Subcutaneous adipose tissue (tissue), 4 donors: ENCODE data around the gene DEFB113. TPM values are rescaled to one million over a fixed set of nuclear protein-coding genes. Genes with fewer than 3 reads are reported as not detected.

Source experiments
- total RNA-seq, 4 donors: library from RNA; depleted of rRNA; stranded (reverse); fragments of >200 nt; gene quantifications; one replicate each; pipeline ENCODE4 v1.1.0, GENCODE V29; 2016
- TF ChIP-seq, protein P1 (sequence below): fragments of 450-650 bp; IDR thresholded peaks from one replicate; pipeline ENCODE4 v1.5.1; 2016; ENCODE audit warnings: low read depth, mild to moderate bottlenecking, control low read depth, antibody characterized with exemption, moderate library complexity

The DEFB113 gene
- total RNA-seq, 4 donors from 2014 or later: not detected

DNA sequence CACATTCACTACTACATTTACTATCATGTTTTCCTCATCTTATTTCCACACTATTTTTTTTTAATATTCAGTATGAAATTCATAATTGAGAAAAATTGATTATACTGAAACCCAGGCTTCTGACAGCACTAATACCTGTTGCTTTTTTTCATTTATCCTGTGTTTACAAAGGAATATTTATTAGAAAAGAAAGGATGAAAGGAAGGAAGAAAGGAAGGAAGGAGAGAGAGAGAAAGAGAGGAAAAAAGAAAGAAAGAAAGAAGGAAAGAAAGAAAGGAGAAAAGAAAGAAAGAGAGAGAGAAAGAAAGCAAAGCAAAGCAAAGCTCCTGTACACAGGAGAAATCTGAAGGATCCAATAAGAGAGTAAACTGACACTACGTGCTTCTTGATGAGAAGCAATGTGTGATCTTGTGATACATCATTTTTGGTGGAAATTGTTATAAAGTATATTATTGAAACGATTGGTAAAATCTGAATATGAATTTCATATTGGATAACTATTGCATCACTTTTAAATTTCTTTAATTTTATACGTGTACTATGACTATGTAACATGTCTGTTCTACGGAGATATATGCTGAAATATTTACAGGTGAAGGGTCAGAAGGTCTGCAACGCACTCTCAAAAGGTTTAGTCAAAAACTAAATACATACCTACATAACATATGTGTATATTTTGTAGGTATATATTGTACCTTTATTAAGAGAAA lies 49.3 kb downstream of the DEFB113 start:
- TF ChIP-seq, protein P1, sequence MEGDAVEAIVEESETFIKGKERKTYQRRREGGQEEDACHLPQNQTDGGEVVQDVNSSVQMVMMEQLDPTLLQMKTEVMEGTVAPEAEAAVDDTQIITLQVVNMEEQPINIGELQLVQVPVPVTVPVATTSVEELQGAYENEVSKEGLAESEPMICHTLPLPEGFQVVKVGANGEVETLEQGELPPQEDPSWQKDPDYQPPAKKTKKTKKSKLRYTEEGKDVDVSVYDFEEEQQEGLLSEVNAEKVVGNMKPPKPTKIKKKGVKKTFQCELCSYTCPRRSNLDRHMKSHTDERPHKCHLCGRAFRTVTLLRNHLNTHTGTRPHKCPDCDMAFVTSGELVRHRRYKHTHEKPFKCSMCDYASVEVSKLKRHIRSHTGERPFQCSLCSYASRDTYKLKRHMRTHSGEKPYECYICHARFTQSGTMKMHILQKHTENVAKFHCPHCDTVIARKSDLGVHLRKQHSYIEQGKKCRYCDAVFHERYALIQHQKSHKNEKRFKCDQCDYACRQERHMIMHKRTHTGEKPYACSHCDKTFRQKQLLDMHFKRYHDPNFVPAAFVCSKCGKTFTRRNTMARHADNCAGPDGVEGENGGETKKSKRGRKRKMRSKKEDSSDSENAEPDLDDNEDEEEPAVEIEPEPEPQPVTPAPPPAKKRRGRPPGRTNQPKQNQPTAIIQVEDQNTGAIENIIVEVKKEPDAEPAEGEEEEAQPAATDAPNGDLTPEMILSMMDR: no peak

DNA sequence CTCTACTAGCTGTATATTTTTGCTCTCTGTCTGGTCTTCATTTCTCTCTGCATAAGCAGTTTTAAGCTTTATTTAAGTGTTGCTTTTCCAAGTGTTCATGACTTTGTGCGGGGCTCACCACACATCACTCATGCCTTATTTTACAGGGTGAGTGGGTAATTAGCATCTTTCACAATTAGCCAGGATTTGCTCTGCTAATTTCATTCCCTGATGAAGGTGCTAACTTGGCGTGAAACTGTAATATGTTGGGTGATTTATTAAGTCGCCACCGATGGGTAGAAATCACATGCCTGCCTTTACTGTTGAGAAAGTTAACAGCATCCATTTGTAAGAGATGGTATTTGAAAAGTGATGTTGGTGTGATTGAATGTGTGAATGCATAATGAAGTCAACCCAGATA lies 50.2 kb downstream of the DEFB113 start:
- TF ChIP-seq, protein P1: no peak

DNA sequence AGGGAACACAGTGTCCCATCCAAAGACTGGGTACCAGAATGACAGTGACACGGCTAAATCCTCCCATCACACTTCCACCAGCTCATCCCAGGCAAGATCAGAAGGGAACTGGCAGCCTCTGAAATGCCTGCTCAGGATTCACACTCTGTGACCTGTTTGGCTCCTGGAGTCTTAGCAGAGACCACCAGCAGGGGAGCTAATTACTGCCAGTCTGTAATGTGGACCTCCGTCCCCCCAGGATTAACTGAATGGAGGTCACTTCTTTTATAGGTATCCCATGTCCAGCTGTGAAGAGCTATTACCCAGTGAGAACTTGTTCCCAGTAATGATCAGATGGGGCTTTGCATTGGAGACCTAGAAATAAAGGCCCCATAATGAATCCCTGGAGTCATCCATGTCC lies 50.6 kb downstream of the DEFB113 start:
- TF ChIP-seq, protein P1: no peak

Other genes starting within 250 kb of the DEFB113 start
- not detected for gene CRISP3, start 225.2 kb downstream of the DEFB113 start, total RNA-seq
- gene PGK2, start 182.3 kb downstream of the DEFB113 start, total RNA-seq: not detected
- gene CRISP1, start 103.1 kb downstream of the DEFB113 start, total RNA-seq: not detected
- not detected for gene DEFB114, start 5.5 kb downstream of the DEFB113 start, total RNA-seq
- not detected for gene DEFB110, start 52.4 kb upstream of the DEFB113 start, total RNA-seq
- gene DEFB112, start 80.3 kb upstream of the DEFB113 start, total RNA-seq: not detected